Sigmoid colon (tissue), 7 donors: Measurements from ENCODE around the gene UBE2G1. TPM values are rescaled to one million over a fixed set of nuclear protein-coding genes. Genes with fewer than 3 reads are reported as not detected.
"Not testable (repeated sequence)": the region's sequence is repeated elsewhere in the genome, so short reads cannot be mapped to it uniquely, and the experiment has no call there.

Experiments used
- DNase-seq: peaks from one replicate; pipeline ENCODE4 v3.0.0-alpha.2; 2019
- H3K27ac ChIP-seq, 4 donors: fragments of 200-600 bp; sonication (generic); one replicate each; pipeline ENCODE4 v1.5.1; 2016 to 2019; ENCODE audit warnings: mild to moderate bottlenecking in 1 of 4
- H3K27me3 ChIP-seq, 3 donors: fragments of 200-600 bp; sonication (generic); one replicate each; pipeline ENCODE4 v1.5.1; 2019; ENCODE audit warnings: mild to moderate bottlenecking in 1 of 3
- H3K36me3 ChIP-seq, 4 donors: fragments of 200-600 bp; sonication (generic); one replicate each; pipeline ENCODE4 v1.5.1; 2016 to 2019
- H3K4me1 ChIP-seq, 4 donors: fragments of 200-600 bp; sonication (generic); one replicate each; pipeline ENCODE4 v1.5.1; 2017 to 2019
- H3K4me3 ChIP-seq, 4 donors: fragments of 200-600 bp; sonication (generic); one replicate each; pipeline ENCODE4 v1.5.1; 2017 to 2019; ENCODE audit warnings: mild to moderate bottlenecking in 2 of 4, moderate library complexity in 1 of 4
- H3K9me3 ChIP-seq, 4 donors: fragments of 200-600 bp in 3 of 4; sonication (generic) in 3 of 4; one replicate each; pipeline versions ENCODE4 v1.5.1 to v1.6.1; 2013 to 2019
- EP300 ChIP-seq, 4 donors: sonication (generic); formaldehyde crosslinking; IDR thresholded peaks; one replicate each; pipeline ENCODE4 v1.6.1; 2017; ENCODE audit warnings: antibody characterized with exemption in 4 of 4
- POLR2A ChIP-seq, 2 donors: fragments of 450-650 bp; IDR thresholded peaks; one replicate each; pipeline ENCODE4 v1.6.1; 2016; ENCODE audit warnings: antibody characterized with exemption in 2 of 2, mild to moderate bottlenecking in 2 of 2, moderate library complexity in 2 of 2
- POLR2AphosphoS5 ChIP-seq, 4 donors: sonication (generic); formaldehyde crosslinking; IDR thresholded peaks; one replicate each; pipeline ENCODE4 v1.6.1; 2017; ENCODE audit warnings: antibody characterized with exemption in 4 of 4
- WGBS, 2 donors: extraction: QIAGEN DNeasy Blood & Tissue Kit; methylation state at CpG; one replicate each; pipeline ENCODE4 v1.1.7; 2013; 5-methylcytosine and 5-hydroxymethylcytosine counted together
- intact Hi-C: fragments of 100-400 bp; cut with DNase I; formaldehyde crosslinking; loops from one replicate; pipeline ENCODE4 v1.15.1; 2023
- polyA plus RNA-seq, 3 donors: library from polyadenylated mRNA; stranded (reverse); fragments of 200-250 nt; gene quantifications; one replicate each; pipeline ENCODE4 v1.2.3, GENCODE V29; 2013
- total RNA-seq, 4 donors: library from RNA; depleted of rRNA; stranded (reverse); fragments of >200 nt; gene quantifications; one replicate each; pipeline ENCODE4 v1.1.0, GENCODE V29; 2016
- TF ChIP-seq, protein P1 (sequence below), 4 experiments: fragments of 450-650 bp in 3 of 4; fragments of 200-600 bp in 1 of 4; IDR thresholded peaks; one replicate each; pipeline ENCODE4 v1.5.1; 2016 to 2019; ENCODE audit warnings: antibody characterized with exemption in 4 of 4, mild to moderate bottlenecking in 3 of 4, moderate library complexity in 2 of 4
- donor health status: healthy with polysubstance abuse.
- donor health status: Bipolar disorder and iron deficiency.
- donor health status: healthy.

The UBE2G1 gene
- total and polyA plus RNA-seq, 7 donors: 20.5 to 111 (median 83.2) TPM

DNA sequence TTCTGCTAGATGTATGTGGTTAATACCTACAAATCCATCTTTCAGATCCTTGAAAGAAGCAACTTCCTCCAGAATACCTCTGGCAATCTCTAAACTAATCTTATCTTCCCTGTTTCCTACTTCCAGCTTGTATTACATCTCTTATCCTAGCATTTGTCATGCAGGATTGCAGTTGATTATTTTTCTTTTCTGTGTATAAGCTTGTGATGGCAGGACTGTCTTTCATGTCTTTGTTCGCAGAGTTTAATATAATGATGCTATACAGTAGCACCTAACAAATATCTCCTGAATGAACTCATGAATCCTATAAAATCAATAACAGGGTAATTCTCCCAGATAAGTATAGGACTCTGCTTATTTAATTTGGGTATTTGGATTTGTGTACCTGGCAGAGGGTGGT is 12.2 kb upstream of the UBE2G1 start:
- Histone ChIP-seq H3K9me3 (no peaks in the 10 kb centered on the region), H3K4me1 (peaks cover 0 to 10% (median 7%) of the 10 kb centered on the region in 4 donors), H3K27ac (no peak overlapping the region), H3K4me3 (no peak overlapping the region), H3K36me3 (no peaks in the 10 kb centered on the region), H3K27me3 (no peaks in the 10 kb centered on the region)
- 96 to 98% methylated on average over 1 of the region's 1 CpG for WGBS, 2 donors
- TF ChIP-seq, protein P1, sequence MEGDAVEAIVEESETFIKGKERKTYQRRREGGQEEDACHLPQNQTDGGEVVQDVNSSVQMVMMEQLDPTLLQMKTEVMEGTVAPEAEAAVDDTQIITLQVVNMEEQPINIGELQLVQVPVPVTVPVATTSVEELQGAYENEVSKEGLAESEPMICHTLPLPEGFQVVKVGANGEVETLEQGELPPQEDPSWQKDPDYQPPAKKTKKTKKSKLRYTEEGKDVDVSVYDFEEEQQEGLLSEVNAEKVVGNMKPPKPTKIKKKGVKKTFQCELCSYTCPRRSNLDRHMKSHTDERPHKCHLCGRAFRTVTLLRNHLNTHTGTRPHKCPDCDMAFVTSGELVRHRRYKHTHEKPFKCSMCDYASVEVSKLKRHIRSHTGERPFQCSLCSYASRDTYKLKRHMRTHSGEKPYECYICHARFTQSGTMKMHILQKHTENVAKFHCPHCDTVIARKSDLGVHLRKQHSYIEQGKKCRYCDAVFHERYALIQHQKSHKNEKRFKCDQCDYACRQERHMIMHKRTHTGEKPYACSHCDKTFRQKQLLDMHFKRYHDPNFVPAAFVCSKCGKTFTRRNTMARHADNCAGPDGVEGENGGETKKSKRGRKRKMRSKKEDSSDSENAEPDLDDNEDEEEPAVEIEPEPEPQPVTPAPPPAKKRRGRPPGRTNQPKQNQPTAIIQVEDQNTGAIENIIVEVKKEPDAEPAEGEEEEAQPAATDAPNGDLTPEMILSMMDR (IDR thresholded peaks at IDR 0.05): no peak
- no peak for TF ChIP-seq POLR2A (IDR thresholded peaks at IDR 0.05)
- no peak for TF ChIP-seq EP300 (IDR thresholded peaks at IDR 0.05)
- TF ChIP-seq POLR2AphosphoS5 (IDR thresholded peaks at IDR 0.05): no peak
- no peak for DNase-seq
- intact Hi-C loops: no loop called here

DNA sequence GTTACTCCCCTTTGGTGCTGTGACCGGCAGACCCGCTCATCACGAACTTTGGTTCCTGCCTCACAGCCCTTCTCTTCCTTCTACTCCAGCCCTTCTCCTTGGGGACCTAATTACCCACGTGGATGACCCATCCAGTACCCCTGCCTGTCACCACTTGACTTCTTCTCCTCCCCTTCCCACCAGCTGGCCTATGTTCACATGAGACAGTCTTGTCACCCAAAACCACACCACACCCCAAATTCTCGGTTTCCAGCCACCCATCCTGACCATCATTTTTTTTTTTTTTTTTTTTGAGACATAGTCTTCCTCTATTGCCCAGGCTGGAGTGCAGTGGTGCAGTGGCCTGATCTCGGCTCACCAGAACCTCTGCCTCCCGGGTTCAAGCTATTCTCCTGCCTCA is 10.8 kb upstream of the UBE2G1 start:
- H3K36me3 ChIP-seq, H3K27ac ChIP-seq, H3K9me3 ChIP-seq, H3K4me3 ChIP-seq, DNase-seq, H3K4me1 ChIP-seq, intact Hi-C loops, H3K27me3 ChIP-seq: not testable (repeated sequence)
- 74 to 90% methylated on average over 7 of the region's 7 CpGs for WGBS, 2 donors

DNA sequence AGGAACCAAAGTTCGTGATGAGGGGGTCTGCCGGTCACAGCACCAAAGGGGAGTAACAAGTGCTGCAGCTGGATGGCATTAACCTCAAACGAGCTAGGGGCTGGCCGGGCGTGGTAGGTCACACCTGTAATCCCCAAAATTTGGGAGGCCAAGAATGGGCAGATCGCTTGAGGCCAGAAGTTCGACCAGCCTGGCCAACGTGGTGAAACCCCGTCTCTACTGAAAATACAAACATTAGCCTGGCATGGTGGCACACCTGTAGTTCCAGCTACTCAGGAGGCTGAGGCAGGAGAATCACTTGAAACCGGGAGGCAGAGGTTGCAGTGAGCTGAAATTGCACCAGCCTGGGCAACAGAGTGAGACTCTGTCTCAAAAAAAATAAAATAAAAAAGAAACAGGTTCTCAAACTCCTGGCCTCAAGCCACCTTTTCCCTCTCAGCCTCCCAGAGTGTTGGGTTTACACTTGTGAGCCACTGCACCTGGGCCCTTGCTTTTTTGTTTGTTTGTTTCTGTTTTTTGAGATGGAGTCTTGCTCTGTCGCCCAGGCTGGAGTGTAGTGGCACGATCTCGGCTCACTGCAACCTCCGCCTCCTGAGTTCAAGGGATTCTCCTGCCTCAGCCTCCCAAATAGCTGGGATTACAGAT is 9.4 kb upstream of the UBE2G1 start:
- H3K9me3 ChIP-seq, DNase-seq, H3K4me1 ChIP-seq, H3K27me3 ChIP-seq, H3K36me3 ChIP-seq, H3K27ac ChIP-seq, intact Hi-C loops, H3K4me3 ChIP-seq: not testable (repeated sequence)
- WGBS, 2 donors: 77 to 78% methylated on average over 14 of the region's 14 CpGs

DNA sequence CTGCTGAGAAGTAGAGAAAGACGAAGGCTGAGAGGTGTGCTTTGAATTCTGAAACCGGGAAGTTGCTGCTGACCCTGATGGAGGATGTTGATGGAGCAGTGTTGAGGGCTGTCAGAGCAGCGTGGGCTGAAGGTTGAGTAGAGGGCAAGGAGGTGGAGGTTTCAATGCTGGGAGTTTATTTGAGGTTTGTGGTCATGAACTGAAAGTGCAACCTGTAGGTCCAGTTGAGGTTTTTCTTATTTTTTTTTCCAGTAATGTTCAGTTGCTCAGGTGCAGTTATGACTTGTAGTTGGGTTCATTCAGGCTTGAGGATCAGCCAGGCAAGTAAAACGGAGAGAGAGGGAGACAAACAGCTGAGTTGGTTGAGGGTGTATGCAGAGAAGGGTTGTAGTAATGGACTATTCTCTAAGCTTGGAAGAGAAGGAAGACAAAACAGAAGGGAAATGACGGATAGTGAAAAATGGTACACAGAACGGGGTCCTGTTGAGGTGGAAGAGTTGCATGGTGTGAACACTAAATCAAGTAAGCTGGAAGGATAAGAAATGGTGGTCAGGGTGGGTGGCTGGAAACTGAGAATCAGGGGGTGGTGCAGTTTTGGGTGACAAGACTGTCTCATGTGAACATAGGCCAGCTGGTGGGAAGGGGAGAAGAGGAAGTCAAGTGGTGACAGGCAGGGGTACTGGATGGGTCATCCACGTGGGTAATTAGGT is 8.7 kb upstream of the UBE2G1 start:
- Histone ChIP-seq H3K36me3 (no peaks in the 10 kb centered on the region), H3K27me3 (no peaks in the 10 kb centered on the region), H3K9me3 (no peaks in the 10 kb centered on the region), H3K4me1 (no peaks in the 10 kb centered on the region), H3K27ac (no peak overlapping the region), H3K4me3 (no peak overlapping the region)
- WGBS, 2 donors: 50 to 81% methylated on average over 7 of the region's 7 CpGs
- DNase-seq: no peak
- TF ChIP-seq, protein P1 (IDR thresholded peaks at IDR 0.05): no peak
- TF ChIP-seq POLR2AphosphoS5 (IDR thresholded peaks at IDR 0.05): no peak
- TF ChIP-seq EP300 (IDR thresholded peaks at IDR 0.05): no peak
- TF ChIP-seq POLR2A (IDR thresholded peaks at IDR 0.05): no peak
- intact Hi-C loops: no loop called here

DNA sequence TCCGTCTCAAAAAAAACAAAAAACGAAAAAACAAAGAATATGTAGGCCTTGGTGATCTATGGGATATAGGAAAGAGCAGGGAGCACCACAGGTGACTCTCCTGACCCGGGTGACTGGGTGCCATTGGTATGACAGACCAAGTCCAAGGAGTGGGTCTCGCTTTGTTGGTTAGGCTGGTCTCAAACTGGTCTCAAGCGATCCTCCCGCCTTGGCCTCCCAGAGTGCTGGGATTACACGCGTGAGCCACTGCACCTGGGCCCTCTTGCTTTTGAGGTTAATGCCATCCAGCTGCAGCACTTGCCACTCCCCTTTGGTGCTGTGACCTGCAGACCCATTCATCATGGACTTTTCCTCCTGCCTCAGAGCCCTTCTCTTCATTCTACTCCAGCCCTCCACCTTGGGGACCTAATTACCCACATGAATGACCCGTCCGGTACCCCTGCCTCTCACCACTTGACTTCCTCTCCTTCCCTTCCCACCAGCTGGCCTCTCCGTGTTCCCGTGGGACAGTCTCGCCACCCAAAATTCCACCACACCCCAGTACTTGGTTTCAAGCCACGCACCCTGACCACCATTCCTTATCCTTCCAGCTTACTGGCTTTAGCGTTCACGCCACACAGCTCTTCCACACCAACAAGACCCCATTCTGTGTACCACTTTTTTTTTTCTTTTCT is 3.2 kb upstream of the UBE2G1 start:
- H3K4me3 ChIP-seq: no peak overlapping the region
- WGBS, 2 donors: 88 to 95% methylated on average over 16 of the region's 16 CpGs
- intact Hi-C loops: loop anchor here (5.0 kb wide), 4 partner anchors 43 to 227 kb away; partner anchors contain the start of genes ANKFY1, CYB5D2 and ZZEF1
- DNase-seq: peak; percentile 58
- no peaks in the 10 kb centered on the region for H3K36me3 ChIP-seq
- no peaks in the 10 kb centered on the region for H3K27me3 ChIP-seq
- H3K4me1 ChIP-seq: peaks cover 0 to 8% (median 4%) of the 10 kb centered on the region in 4 donors
- H3K9me3 ChIP-seq: no peaks in the 10 kb centered on the region
- no peak overlapping the region for H3K27ac ChIP-seq
- no peak for TF ChIP-seq POLR2A (IDR thresholded peaks at IDR 0.05)
- TF ChIP-seq, protein P1 (IDR thresholded peaks at IDR 0.05): no peak
- no peak for TF ChIP-seq POLR2AphosphoS5 (IDR thresholded peaks at IDR 0.05)
- TF ChIP-seq EP300 (IDR thresholded peaks at IDR 0.05): no peak
